ENCODE data around the gene SPIRE2. TPM values are rescaled to one million over a fixed set of nuclear protein-coding genes. Genes with fewer than 3 reads are reported as not detected.

Gene SPIRE2
- total and polyA plus RNA-seq, 2 of the 13 experiments (the other 11 are each of a cell fraction or from before 2014, with no cell fraction given) = 13.3 to 37.5 TPM

DNA sequence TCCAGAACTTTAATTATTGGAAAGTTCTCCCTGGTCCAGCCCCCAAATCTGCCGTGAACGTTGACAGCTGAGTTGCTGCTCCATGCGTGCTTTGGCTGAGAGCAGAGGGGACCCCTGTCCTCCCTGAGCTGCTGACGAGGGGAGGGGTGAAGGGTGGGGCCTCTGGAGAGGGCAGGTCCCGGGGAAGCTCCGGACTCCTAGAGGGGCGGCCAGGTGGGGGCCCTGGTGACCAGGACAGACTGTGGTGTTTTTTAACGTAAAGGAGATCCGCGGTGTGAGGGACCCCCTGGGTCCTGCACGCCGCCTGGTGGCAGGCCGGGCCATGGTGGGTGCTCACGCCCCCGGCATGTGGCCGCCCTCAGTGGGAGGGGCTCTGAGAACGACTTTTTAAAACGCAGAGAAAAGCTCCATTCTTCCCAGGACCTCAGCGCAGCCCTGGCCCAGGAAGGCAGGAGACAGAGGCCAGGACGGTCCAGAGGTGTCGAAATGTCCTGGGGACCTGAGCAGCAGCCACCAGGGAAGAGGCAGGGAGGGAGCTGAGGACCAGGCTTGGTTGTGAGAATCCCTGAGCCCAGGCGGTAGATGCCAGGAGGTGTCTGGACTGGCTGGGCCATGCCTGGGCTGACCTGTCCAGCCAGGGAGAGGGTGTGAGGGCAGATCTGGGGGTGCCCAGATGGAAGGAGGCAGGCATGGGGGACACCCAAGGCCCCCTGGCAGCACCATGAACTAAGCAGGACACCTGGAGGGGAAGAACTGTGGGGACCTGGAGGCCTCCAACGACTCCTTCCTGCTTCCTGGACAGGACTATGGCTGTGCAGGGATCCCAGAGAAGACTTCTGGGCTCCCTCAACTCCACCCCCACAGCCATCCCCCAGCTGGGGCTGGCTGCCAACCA is 90.4 kb downstream of the SPIRE2 start, which contains the start of gene MC1R (continued):
- TF ChIP-seq, protein P1, sequence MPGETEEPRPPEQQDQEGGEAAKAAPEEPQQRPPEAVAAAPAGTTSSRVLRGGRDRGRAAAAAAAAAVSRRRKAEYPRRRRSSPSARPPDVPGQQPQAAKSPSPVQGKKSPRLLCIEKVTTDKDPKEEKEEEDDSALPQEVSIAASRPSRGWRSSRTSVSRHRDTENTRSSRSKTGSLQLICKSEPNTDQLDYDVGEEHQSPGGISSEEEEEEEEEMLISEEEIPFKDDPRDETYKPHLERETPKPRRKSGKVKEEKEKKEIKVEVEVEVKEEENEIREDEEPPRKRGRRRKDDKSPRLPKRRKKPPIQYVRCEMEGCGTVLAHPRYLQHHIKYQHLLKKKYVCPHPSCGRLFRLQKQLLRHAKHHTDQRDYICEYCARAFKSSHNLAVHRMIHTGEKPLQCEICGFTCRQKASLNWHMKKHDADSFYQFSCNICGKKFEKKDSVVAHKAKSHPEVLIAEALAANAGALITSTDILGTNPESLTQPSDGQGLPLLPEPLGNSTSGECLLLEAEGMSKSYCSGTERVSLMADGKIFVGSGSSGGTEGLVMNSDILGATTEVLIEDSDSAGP (CRISPR knock-in tag; IDR thresholded peaks at IDR 0.05; ENCODE audit: borderline replicate concordance) = peak; percentile 30
- TF ChIP-seq ARID2 (CRISPR knock-in tag; IDR thresholded peaks at IDR 0.05; ENCODE audit: borderline replicate concordance) = no peak
- 0 out of 2 replicates have a peak, but pooled peaks have one; percentile 50 for TF ChIP-seq EEA1 (CRISPR knock-in tag; IDR thresholded peaks at IDR 0.05; ENCODE audit: borderline replicate concordance)
- TF ChIP-seq, protein P2, sequence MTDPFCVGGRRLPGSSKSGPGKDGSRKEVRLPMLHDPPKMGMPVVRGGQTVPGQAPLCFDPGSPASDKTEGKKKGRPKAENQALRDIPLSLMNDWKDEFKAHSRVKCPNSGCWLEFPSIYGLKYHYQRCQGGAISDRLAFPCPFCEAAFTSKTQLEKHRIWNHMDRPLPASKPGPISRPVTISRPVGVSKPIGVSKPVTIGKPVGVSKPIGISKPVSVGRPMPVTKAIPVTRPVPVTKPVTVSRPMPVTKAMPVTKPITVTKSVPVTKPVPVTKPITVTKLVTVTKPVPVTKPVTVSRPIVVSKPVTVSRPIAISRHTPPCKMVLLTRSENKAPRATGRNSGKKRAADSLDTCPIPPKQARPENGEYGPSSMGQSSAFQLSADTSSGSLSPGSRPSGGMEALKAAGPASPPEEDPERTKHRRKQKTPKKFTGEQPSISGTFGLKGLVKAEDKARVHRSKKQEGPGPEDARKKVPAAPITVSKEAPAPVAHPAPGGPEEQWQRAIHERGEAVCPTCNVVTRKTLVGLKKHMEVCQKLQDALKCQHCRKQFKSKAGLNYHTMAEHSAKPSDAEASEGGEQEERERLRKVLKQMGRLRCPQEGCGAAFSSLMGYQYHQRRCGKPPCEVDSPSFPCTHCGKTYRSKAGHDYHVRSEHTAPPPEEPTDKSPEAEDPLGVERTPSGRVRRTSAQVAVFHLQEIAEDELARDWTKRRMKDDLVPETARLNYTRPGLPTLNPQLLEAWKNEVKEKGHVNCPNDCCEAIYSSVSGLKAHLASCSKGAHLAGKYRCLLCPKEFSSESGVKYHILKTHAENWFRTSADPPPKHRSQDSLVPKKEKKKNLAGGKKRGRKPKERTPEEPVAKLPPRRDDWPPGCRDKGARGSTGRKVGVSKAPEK (CRISPR knock-in tag; IDR thresholded peaks at IDR 0.05; ENCODE audit: borderline replicate concordance) = no peak
- TF ChIP-seq ZNF468 (CRISPR knock-in tag; IDR thresholded peaks at IDR 0.05) = no peak
- peak; percentile 60 for TF ChIP-seq CBFB (CRISPR knock-in tag; IDR thresholded peaks at IDR 0.05)
- TF ChIP-seq CBX5 (CRISPR knock-in tag; IDR thresholded peaks at IDR 0.05; ENCODE audit: borderline replicate concordance) = peak; percentile 92
- TF ChIP-seq ZNF546 (CRISPR knock-in tag; conservative IDR thresholded peaks at IDR 0.05) = no peak
- no peak for TF ChIP-seq NCOA1 (CRISPR knock-in tag; IDR thresholded peaks at IDR 0.05)
- peak; percentile 91 for TF ChIP-seq SAP130 (CRISPR knock-in tag; IDR thresholded peaks at IDR 0.05; ENCODE audit: low read depth)
- TF ChIP-seq YEATS2 (CRISPR knock-in tag; IDR thresholded peaks at IDR 0.05; ENCODE audit: borderline replicate concordance) = peak; percentile 79; the same call in 1 of the 2 replicates
- TF ChIP-seq KLF13 (CRISPR knock-in tag; IDR thresholded peaks at IDR 0.05) = no peak
- no peak for TF ChIP-seq ZNF678 (CRISPR knock-in tag; IDR thresholded peaks at IDR 0.05)
- 0 out of 2 replicates have a peak, but pooled peaks have one; percentile 41 for TF ChIP-seq RFX3 (CRISPR knock-in tag; IDR thresholded peaks at IDR 0.05)
- no peak; the same call in 1 of the 2 replicates for TF ChIP-seq ZNF263 (CRISPR knock-in tag; IDR thresholded peaks at IDR 0.05)
- TF ChIP-seq, protein P3, sequence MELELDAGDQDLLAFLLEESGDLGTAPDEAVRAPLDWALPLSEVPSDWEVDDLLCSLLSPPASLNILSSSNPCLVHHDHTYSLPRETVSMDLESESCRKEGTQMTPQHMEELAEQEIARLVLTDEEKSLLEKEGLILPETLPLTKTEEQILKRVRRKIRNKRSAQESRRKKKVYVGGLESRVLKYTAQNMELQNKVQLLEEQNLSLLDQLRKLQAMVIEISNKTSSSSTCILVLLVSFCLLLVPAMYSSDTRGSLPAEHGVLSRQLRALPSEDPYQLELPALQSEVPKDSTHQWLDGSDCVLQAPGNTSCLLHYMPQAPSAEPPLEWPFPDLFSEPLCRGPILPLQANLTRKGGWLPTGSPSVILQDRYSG (CRISPR knock-in tag; IDR thresholded peaks at IDR 0.05) = no peak
- TF ChIP-seq ZC3H13 (CRISPR knock-in tag; IDR thresholded peaks at IDR 0.05) = peak; percentile 93
- TF ChIP-seq STAG1 (CRISPR knock-in tag; IDR thresholded peaks at IDR 0.05) = peak; percentile 63
- TF ChIP-seq HOXA3 (CRISPR knock-in tag; IDR thresholded peaks at IDR 0.05) = peak; percentile 86
- TF ChIP-seq HNRNPUL1 (IDR thresholded peaks at IDR 0.05; ENCODE audit: low read depth, low read length) = no peak
- TF ChIP-seq HDAC2 (CRISPR knock-in tag; IDR thresholded peaks at IDR 0.05) = peak; percentile 86
- peak; percentile 29; the same call in 1 of the 2 replicates for TF ChIP-seq ZNF543 (CRISPR knock-in tag; IDR thresholded peaks at IDR 0.05)
- TF ChIP-seq IKZF1 (IDR thresholded peaks at IDR 0.05) = no peak
- TF ChIP-seq KMT2A (CRISPR knock-in tag; IDR thresholded peaks at IDR 0.05) = 0 out of 2 replicates have a peak, but pooled peaks have one; percentile 25
- no peak for TF ChIP-seq ZNF567 (CRISPR knock-in tag; IDR thresholded peaks at IDR 0.05; ENCODE audit: borderline replicate concordance)
- TF ChIP-seq ARHGAP35 (CRISPR knock-in tag; IDR thresholded peaks at IDR 0.05; ENCODE audit: borderline replicate concordance) = 0 out of 2 replicates have a peak, but pooled peaks have one; percentile 66

All from HepG2 (cell line).